HepG2 (cell line): ENCODE results near the gene ZNF25. TPM values are rescaled to one million over a fixed set of nuclear protein-coding genes. Genes with fewer than 3 reads are reported as not detected.
"Not testable (repeated sequence)": the region's sequence is repeated elsewhere in the genome, so short reads cannot be mapped to it uniquely, and the experiment has no call there.

Experiments used
- ATAC-seq: fragments of 200-7000 bp; cut with Tn5 transposase; 3 replicates; pipeline ENCODE4 v1.9.1; 2020; ENCODE audit warnings: mild to moderate bottlenecking, moderate library complexity
- BruUV-seq: library from RNA; stranded (reverse); fragments of 400-500 nt; replicated peaks from 2 replicates; lab custom pipeline; 2021; lab: Mats Ljungman, UMichigan
- CTCF ChIA-PET: fragments of 300-600 bp; formaldehyde crosslinking; extraction: SDS; loops from one replicate; lab custom pipeline; 2021; ENCODE audit warnings: low total read pairs, inconsistent platforms, low intra/inter-chr PET ratio; lab: Yijun Ruan, JAX
- POLR2A ChIA-PET: fragments of 350-600 bp; sonication (Branson Sonifier 250); formaldehyde crosslinking; loops from one replicate; lab custom pipeline; 2020; ENCODE audit warnings: antibody characterized with exemption, inconsistent platforms; lab: Yijun Ruan, JAX
- DNase-seq: peaks from one replicate; pipeline ENCODE4 v3.0.0-alpha.2; 2015; ENCODE audit warnings: low spot score
- FAIRE-seq: peaks from 3 replicates; lab custom pipeline; 2011; peaks lifted over from hg19 to GRCh38; lab: Jason Lieb, UNC
- H2AFZ ChIP-seq: one replicate; pipeline ENCODE4 v1.6.1; 2011; ENCODE audit warnings: low read length, inconsistent platforms
- H3K27ac ChIP-seq: fragments of 300-600 bp; 3 replicates; pipeline ENCODE4 v1.8.0; 2011; ENCODE audit warnings: mixed run types, mild to moderate bottlenecking, mixed read lengths, low read length, inconsistent platforms; ENCODE audit not compliant: insufficient read depth; ENCODE audit errors: extremely low read length
- H3K27me3 ChIP-seq, 2 experiments: fragments of 200-600 bp in 1 of 2; 2 replicates in 1 of 2; 3 replicates in 1 of 2; pipeline versions ENCODE4 v1.6.0 to v1.8.0; 2011; ENCODE audit warnings: low read length in 2 of 2, mild to moderate bottlenecking in 2 of 2, moderate library complexity in 2 of 2, inconsistent platforms in 1 of 2; ENCODE audit not compliant: insufficient read depth in 2 of 2, control insufficient read depth in 1 of 2
- H3K36me3 ChIP-seq, 2 experiments: fragments of 200-600 bp in 1 of 2; replicated peaks in 1 of 2; 2 replicates in 1 of 2; 3 replicates in 1 of 2; pipeline versions ENCODE4 v1.5.1 to v1.8.0; 2011; ENCODE audit warnings: low read length in 2 of 2, inconsistent platforms in 1 of 2; ENCODE audit not compliant: insufficient read depth in 2 of 2, control insufficient read depth in 1 of 2
- H3K4me1 ChIP-seq: 2 replicates; pipeline ENCODE4 v1.5.1; 2012; ENCODE audit warnings: low read length, inconsistent platforms; ENCODE audit not compliant: insufficient read depth
- H3K4me2 ChIP-seq: 2 replicates; pipeline ENCODE4 v1.6.0; 2011; ENCODE audit warnings: low read depth, low read length, inconsistent platforms
- H3K4me3 ChIP-seq, 3 experiments: fragments of 200-600 bp in 1 of 3; sonication (generic), shearing (Covaris generic) in 1 of 3; replicated peaks in 1 of 3; 2 replicates each; pipeline ENCODE4 v1.5.1; 2011 to 2016; ENCODE audit warnings: low read length in 3 of 3, inconsistent platforms in 2 of 3, low read depth in 2 of 3, mild to moderate bottlenecking in 2 of 3, control low read depth in 1 of 3, mixed read lengths in 1 of 3; ENCODE audit not compliant: insufficient read depth in 1 of 3
- H3K79me2 ChIP-seq: one replicate; pipeline ENCODE4 v1.6.1; 2011; ENCODE audit warnings: low read length, inconsistent platforms; ENCODE audit not compliant: insufficient read depth
- H3K9ac ChIP-seq: 2 replicates; pipeline ENCODE4 v1.6.0; 2011; ENCODE audit warnings: mild to moderate bottlenecking, low read depth, low read length, inconsistent platforms; ENCODE audit not compliant: insufficient read depth
- H3K9me3 ChIP-seq: 2 replicates; pipeline ENCODE4 v1.5.1; 2012; ENCODE audit warnings: mild to moderate bottlenecking, low read length
- H4K20me1 ChIP-seq: 2 replicates; pipeline ENCODE4 v1.6.0; 2011; ENCODE audit warnings: inconsistent platforms, mild to moderate bottlenecking, low read length, moderate library complexity; ENCODE audit not compliant: insufficient read depth
- EZH2 ChIP-seq: conservative IDR thresholded peaks from 2 replicates; pipeline ENCODE4 v1.6.1; 2012; ENCODE audit warnings: mild to moderate bottlenecking, low read depth, low read length, moderate library complexity
- WGBS: methylation state at CpG from one replicate; pipeline ENCODE4 v1.1.6; 2017; ENCODE audit warnings: low lambda C conversion rate; 5-methylcytosine and 5-hydroxymethylcytosine counted together
- in situ Hi-C: cut with HindIII; loops from 2 replicates; pipeline ENCODE4 v1.10.0; 2017; ENCODE audit warnings: low pct_unique_long_range_greater_than_20kb; ENCODE audit not compliant: extremely low pct_ligation_motif_present
- intact Hi-C: fragments of 100-400 bp; cut with micrococcal nuclease; formaldehyde crosslinking; loops from one replicate; pipeline ENCODE4 v1.10.0; 2022; ENCODE audit not compliant: unreplicated experiment
- polyA plus RNA-seq, 8 experiments: library from polyadenylated mRNA; depleted of rRNA in 3 of 8; stranded (reverse) in 7 of 8; unstranded in 1 of 8; fragments of >200 nt; fragmentation: Illumina TruSeq in 4 of 8; extraction: Trizol in 4 of 8; gene quantifications; 2 replicates each; pipeline versions ENCODE4 v1.2.1 to v1.2.3, GENCODE V29; 2011 to 2016; ENCODE audit warnings: low read depth in 4 of 8, missing spikeins in 1 of 8, mixed read lengths in 1 of 8; ENCODE audit not compliant: insufficient read depth in 1 of 8
- total RNA-seq, 5 experiments: library from RNA; depleted of rRNA; stranded (reverse); fragments of >200 nt; fragmentation: Illumina TruSeq; extraction: Trizol; gene quantifications; 2 replicates each; pipeline ENCODE4 v1.2.3, GENCODE V29; 2016; ENCODE audit warnings: low read depth in 1 of 5
- TF ChIP-seq, protein P1 (sequence below): sonication (generic); formaldehyde crosslinking; IDR thresholded peaks from 2 replicates; pipeline ENCODE4 v1.8.1; 2022; ENCODE audit warnings: mild to moderate bottlenecking, missing genetic modification reagents

Gene ZNF25
- total and polyA plus RNA-seq, 2 of the 13 experiments (the other 11 are each of a cell fraction or from before 2014, with no cell fraction given) = 1.4 to 1.5 TPM

DNA sequence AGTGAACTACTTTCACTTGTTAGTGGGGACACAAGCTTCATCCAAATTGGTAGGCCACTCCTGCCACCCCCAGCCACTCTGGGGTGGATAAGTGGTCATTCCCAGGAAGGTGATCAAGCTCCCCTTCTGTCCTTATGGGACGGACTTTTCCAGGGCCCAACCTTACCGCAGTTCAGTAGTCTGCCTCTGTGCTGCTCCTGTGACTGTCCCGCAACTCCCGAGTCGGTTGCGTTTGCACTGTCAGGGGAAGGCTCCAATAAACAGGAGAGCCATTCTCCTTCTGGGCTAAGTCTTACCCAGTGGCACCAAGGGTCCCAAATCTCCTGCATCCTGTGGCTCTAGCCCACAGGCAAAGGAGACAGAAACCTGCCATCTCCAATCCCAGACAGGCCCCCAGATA, 26.6 kb upstream of the ZNF25 start (continued):
- TF ChIP-seq, protein P1, sequence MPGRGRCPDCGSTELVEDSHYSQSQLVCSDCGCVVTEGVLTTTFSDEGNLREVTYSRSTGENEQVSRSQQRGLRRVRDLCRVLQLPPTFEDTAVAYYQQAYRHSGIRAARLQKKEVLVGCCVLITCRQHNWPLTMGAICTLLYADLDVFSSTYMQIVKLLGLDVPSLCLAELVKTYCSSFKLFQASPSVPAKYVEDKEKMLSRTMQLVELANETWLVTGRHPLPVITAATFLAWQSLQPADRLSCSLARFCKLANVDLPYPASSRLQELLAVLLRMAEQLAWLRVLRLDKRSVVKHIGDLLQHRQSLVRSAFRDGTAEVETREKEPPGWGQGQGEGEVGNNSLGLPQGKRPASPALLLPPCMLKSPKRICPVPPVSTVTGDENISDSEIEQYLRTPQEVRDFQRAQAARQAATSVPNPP (CRISPR knock-in tag) = no peak
- no peak for TF ChIP-seq EZH2

DNA sequence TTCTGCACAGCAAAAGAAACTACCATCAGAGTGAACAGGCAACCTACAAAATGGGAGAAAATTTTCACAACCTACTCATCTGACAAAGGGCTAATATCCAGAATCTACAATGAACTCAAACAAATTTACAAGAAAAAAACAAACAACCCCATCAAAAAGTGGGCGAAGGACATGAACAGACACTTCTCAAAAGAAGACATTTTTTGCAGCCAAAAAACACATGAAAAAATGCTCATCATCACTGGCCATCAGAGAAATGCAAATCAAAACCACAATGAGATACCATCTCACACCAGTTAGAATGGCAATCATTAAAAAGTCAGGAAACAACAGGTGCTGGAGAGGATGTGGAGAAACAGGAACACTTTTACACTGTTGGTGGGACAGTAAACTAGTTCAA, 24.0 kb upstream of the ZNF25 start:
- 4% methylated on average over 1 of the region's 1 CpG for WGBS
- H3K9ac ChIP-seq, H3K36me3 ChIP-seq, BruUV-seq, H2AFZ ChIP-seq, FAIRE-seq, POLR2A ChIA-PET, H3K4me2 ChIP-seq, intact Hi-C loops, H4K20me1 ChIP-seq, H3K27ac ChIP-seq, H3K9me3 ChIP-seq, ATAC-seq, H3K4me3 ChIP-seq, CTCF ChIA-PET, H3K79me2 ChIP-seq, DNase-seq, H3K4me1 ChIP-seq, in situ Hi-C loops, H3K27me3 ChIP-seq: not testable (repeated sequence)

DNA sequence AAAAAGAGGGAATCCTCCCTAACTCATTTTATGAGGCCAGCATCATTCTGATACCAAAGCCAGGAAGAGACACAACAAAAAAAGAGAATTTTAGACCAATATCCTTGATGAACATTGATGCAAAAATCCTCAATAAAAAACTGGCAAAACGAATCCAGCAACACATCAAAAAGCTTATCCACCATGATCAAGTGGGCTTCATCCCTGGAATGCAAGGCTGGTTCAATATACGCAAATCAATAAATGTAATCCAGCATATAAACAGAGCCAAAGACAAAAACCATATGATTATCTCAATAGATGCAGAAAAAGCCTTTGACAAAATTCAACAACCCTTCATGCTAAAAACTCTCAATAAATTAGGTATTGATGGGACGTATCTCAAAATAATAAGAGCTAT, 22.5 kb upstream of the ZNF25 start:
- H2AFZ ChIP-seq, POLR2A ChIA-PET, H4K20me1 ChIP-seq, H3K27ac ChIP-seq, ATAC-seq, H3K27me3 ChIP-seq, H3K79me2 ChIP-seq, H3K9me3 ChIP-seq, H3K4me3 ChIP-seq, in situ Hi-C loops, DNase-seq, H3K36me3 ChIP-seq, FAIRE-seq, H3K4me1 ChIP-seq, BruUV-seq, CTCF ChIA-PET, intact Hi-C loops, H3K9ac ChIP-seq, H3K4me2 ChIP-seq: not testable (repeated sequence)
- WGBS = 21% methylated on average over 2 of the region's 3 CpGs
